H9 (cell line): ENCODE data around the gene NEDD4L. TPM values are rescaled to one million over a fixed set of nuclear protein-coding genes. Genes with fewer than 3 reads are reported as not detected.
A peak's percentile ranks its signal among the peaks of the same experiment; 100 is the strongest.

Source experiments
- DNase-seq: peaks from one replicate; pipeline ENCODE4 v3.0.0-alpha.2; 2017
- H2AFZ ChIP-seq: one replicate; pipeline ENCODE4 v1.6.1; 2013; ENCODE audit warnings: mild to moderate bottlenecking, low read length, control low read depth, moderate library complexity
- H2AK5ac ChIP-seq: 2 replicates; pipeline ENCODE4 v1.6.1; 2013; ENCODE audit warnings: low read length, control low read depth, mixed read lengths; ENCODE audit not compliant: insufficient read length
- H2BK120ac ChIP-seq: one replicate; pipeline ENCODE4 v1.6.1; 2013; ENCODE audit warnings: low read depth, mild to moderate bottlenecking, low read length, control low read depth, inconsistent platforms; ENCODE audit not compliant: poor library complexity, severe bottlenecking
- H2BK12ac ChIP-seq: 2 replicates; pipeline ENCODE4 v1.6.1; 2013; ENCODE audit warnings: low read length, control low read depth, mixed read lengths, low read depth; ENCODE audit not compliant: insufficient read length
- H2BK15ac ChIP-seq: 2 replicates; pipeline ENCODE4 v1.6.1; 2013; ENCODE audit warnings: low read depth, low read length, control low read depth
- H2BK20ac ChIP-seq: one replicate; pipeline ENCODE4 v1.6.1; 2013; ENCODE audit warnings: low read depth, mild to moderate bottlenecking, low read length, control low read depth, inconsistent platforms; ENCODE audit not compliant: poor library complexity, severe bottlenecking
- H2BK5ac ChIP-seq: 2 replicates; pipeline ENCODE4 v1.6.1; 2013; ENCODE audit warnings: low read length, control low read depth, mixed read lengths; ENCODE audit not compliant: insufficient read length
- H3K14ac ChIP-seq: 2 replicates; pipeline ENCODE4 v1.6.1; 2013; ENCODE audit warnings: low read length, control low read depth; ENCODE audit not compliant: insufficient read depth
- H3K18ac ChIP-seq: 2 replicates; pipeline ENCODE4 v1.6.1; 2013; ENCODE audit warnings: low read depth, mild to moderate bottlenecking, mixed read lengths, low read length, control low read depth; ENCODE audit not compliant: insufficient read length
- H3K23ac ChIP-seq: 2 replicates; pipeline ENCODE4 v1.6.1; 2013; ENCODE audit warnings: low read length, control low read depth, mixed read lengths, low read depth; ENCODE audit not compliant: insufficient read length
- H3K23me2 ChIP-seq: 2 replicates; pipeline ENCODE4 v1.6.1; 2013; ENCODE audit warnings: low read depth, mild to moderate bottlenecking, mixed read lengths, low read length, control low read depth; ENCODE audit not compliant: insufficient read length, poor library complexity, severe bottlenecking
- H3K27ac ChIP-seq: 2 replicates; pipeline ENCODE4 v1.5.1; 2013; ENCODE audit warnings: low read length, control low read depth, mixed read lengths, low read depth; ENCODE audit not compliant: insufficient read length
- H3K27me3 ChIP-seq: 2 replicates; pipeline ENCODE4 v1.6.1; 2013; ENCODE audit warnings: low read length, control low read depth, inconsistent platforms; ENCODE audit not compliant: insufficient read depth
- H3K4ac ChIP-seq: 2 replicates; pipeline ENCODE4 v1.6.1; 2013; ENCODE audit warnings: low read depth, mild to moderate bottlenecking, control low read depth, inconsistent platforms, low read length, moderate library complexity
- H3K4me1 ChIP-seq: 2 replicates; pipeline ENCODE4 v1.6.1; 2013; ENCODE audit warnings: low read length, control low read depth, inconsistent platforms; ENCODE audit not compliant: insufficient read depth
- H3K4me2 ChIP-seq: 2 replicates; pipeline ENCODE4 v1.6.1; 2013; ENCODE audit warnings: low read length, control low read depth, mixed read lengths; ENCODE audit not compliant: insufficient read length, insufficient read depth
- H3K56ac ChIP-seq: 2 replicates; pipeline ENCODE4 v1.6.1; 2013; ENCODE audit warnings: low read depth, mild to moderate bottlenecking, mixed read lengths, low read length, control low read depth; ENCODE audit not compliant: insufficient read length
- H3K79me1 ChIP-seq: 2 replicates; pipeline ENCODE4 v1.6.1; 2013; ENCODE audit warnings: low read depth, mild to moderate bottlenecking, moderate library complexity, low read length, control low read depth, inconsistent platforms; ENCODE audit not compliant: insufficient read depth, poor library complexity, severe bottlenecking
- H3K79me2 ChIP-seq: 2 replicates; pipeline ENCODE4 v1.6.1; 2013; ENCODE audit warnings: low read length, control low read depth, inconsistent platforms; ENCODE audit not compliant: insufficient read depth
- H3K9ac ChIP-seq: 2 replicates; pipeline ENCODE4 v1.6.1; 2013; ENCODE audit warnings: low read length, control low read depth, mixed read lengths; ENCODE audit not compliant: insufficient read length; ENCODE audit errors: extremely low read depth
- H3K9me3 ChIP-seq: one replicate; pipeline ENCODE4 v1.6.1; 2013; ENCODE audit warnings: low read depth, low read length, inconsistent platforms; ENCODE audit not compliant: control insufficient read depth
- H3T11ph ChIP-seq: one replicate; pipeline ENCODE4 v1.6.1; 2013; ENCODE audit warnings: mild to moderate bottlenecking, low read length, control low read depth, inconsistent platforms
- H4K20me1 ChIP-seq: one replicate; pipeline ENCODE4 v1.6.1; 2013; ENCODE audit not compliant: control insufficient read depth, insufficient read length, insufficient read depth
- H4K5ac ChIP-seq: 2 replicates; pipeline ENCODE4 v1.6.1; 2013; ENCODE audit warnings: low read depth, mild to moderate bottlenecking, mixed read lengths, low read length, control low read depth; ENCODE audit not compliant: insufficient read length
- H4K8ac ChIP-seq: replicated peaks from 2 replicates; pipeline ENCODE4 v1.6.1; 2013; ENCODE audit warnings: low read length, control low read depth, mixed read lengths, low read depth; ENCODE audit not compliant: insufficient read length
- H4K91ac ChIP-seq: 2 replicates; pipeline ENCODE4 v1.6.1; 2013; ENCODE audit warnings: low read depth, mild to moderate bottlenecking, moderate library complexity, mixed read lengths, low read length, control low read depth; ENCODE audit not compliant: insufficient read length
- H3K27ac Mint-ChIP-seq, 3 experiments: 2 replicates in 2 of 3; 3 replicates in 1 of 3; pipeline ENCODE4 v1.8.0; 2020 to 2021; ENCODE audit warnings: mixed read lengths in 3 of 3, mild to moderate bottlenecking in 1 of 3, moderate library complexity in 1 of 3
- H3K27me3 Mint-ChIP-seq: 2 replicates; pipeline ENCODE4 v1.8.0; 2021; ENCODE audit warnings: low read depth, mild to moderate bottlenecking, moderate library complexity, mixed read lengths
- H3K36me3 Mint-ChIP-seq, 3 experiments: 2 replicates in 2 of 3; 3 replicates in 1 of 3; pipeline ENCODE4 v1.8.0; 2020 to 2021; ENCODE audit warnings: low read depth in 3 of 3, mixed read lengths in 3 of 3; ENCODE audit not compliant: insufficient read depth in 1 of 3
- H3K4me1 Mint-ChIP-seq, 2 experiments: 2 replicates each; pipeline ENCODE4 v1.8.0; 2020; ENCODE audit warnings: mixed read lengths in 2 of 2
- H3K4me3 Mint-ChIP-seq, 2 experiments: 2 replicates in 1 of 2; 3 replicates in 1 of 2; pipeline ENCODE4 v1.8.0; 2020 to 2021; ENCODE audit warnings: mild to moderate bottlenecking in 2 of 2, mixed read lengths in 2 of 2, moderate library complexity in 1 of 2
- H3K9me3 Mint-ChIP-seq, 2 experiments: 2 replicates in 1 of 2; 3 replicates in 1 of 2; pipeline ENCODE4 v1.8.0; 2020; ENCODE audit warnings: mild to moderate bottlenecking in 2 of 2, mixed read lengths in 2 of 2, moderate library complexity in 1 of 2
- total RNA-seq: library from RNA; stranded (reverse); gene quantifications from 2 replicates; pipeline ENCODE4 v1.2.1, GENCODE V29; 2021
- TF ChIP-seq, protein P1 (sequence below): fragments of 200-600 bp; sonication (generic); conservative IDR thresholded peaks from 3 replicates; pipeline ENCODE4 v1.8.0; 2021; ENCODE audit warnings: antibody characterized with exemption, mild to moderate bottlenecking

Gene NEDD4L
- total RNA-seq, 1 experiment from 2014 or later, result 76.3 TPM

DNA sequence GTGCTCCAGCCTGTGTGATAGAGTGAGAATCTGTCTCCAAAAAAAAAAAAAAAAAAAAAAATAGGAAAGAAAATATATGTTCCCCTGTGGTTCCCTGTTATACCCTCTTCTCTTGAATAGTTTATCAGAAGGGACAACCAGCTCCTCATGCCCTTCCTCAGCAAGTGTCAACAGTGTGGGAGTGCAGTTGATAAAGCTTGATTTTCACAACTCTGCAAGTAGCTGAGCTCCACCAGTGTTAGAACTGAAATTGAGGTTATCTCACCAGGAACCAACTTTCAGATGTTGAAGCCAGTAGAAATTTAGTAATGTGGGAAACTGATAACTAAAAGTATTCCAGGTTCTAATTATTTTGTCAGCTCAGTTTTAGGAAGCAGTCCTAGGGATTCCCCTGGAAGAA is 25.1 kb downstream of the NEDD4L start:
- no peak overlapping the region for H3K4ac ChIP-seq
- peaks cover 8% of the 10 kb centered on the region for H3K79me1 ChIP-seq
- no peak overlapping the region for H2BK120ac ChIP-seq
- H3K14ac ChIP-seq, result no peak overlapping the region
- peaks cover 3% of the 10 kb centered on the region; the same call in 1 of the 2 replicates for H3K79me2 ChIP-seq
- H2AK5ac ChIP-seq, result no peak overlapping the region
- no peak overlapping the region for H3K4me2 ChIP-seq
- Mint-ChIP-seq H3K27ac (peak overlapping the region in 2 of 3 experiments; percentile 39 to 57; a peak in 1 of 7 replicates), H3K4me1 (peaks cover 29 to 31% of the 10 kb centered on the region in 2 experiments), H3K4me3 (no peak overlapping the region), H3K36me3 (peaks cover 0 to 12% (median 0%) of the 10 kb centered on the region in 3 experiments; a peak in 2 of 7 replicates), H3K9me3 (peaks cover 0 to 2% of the 10 kb centered on the region in 2 experiments; a peak in 1 of 5 replicates), H3K27me3 (no peaks in the 10 kb centered on the region; the same call in 1 of the 2 replicates)
- no peak overlapping the region for H4K5ac ChIP-seq
- H2AFZ ChIP-seq, result no peak overlapping the region
- H3K27me3 ChIP-seq, result no peaks in the 10 kb centered on the region
- H2BK15ac ChIP-seq, result no peak overlapping the region
- H2BK12ac ChIP-seq, result no peak overlapping the region
- no peaks in the 10 kb centered on the region for H3K9me3 ChIP-seq
- peaks cover 7% of the 10 kb centered on the region; the same call in 1 of the 2 replicates for H3K4me1 ChIP-seq
- H4K8ac ChIP-seq, result no peak overlapping the region
- H3K27ac ChIP-seq, result no peak overlapping the region
- no peak overlapping the region for H2BK20ac ChIP-seq
- no peak overlapping the region for H3T11ph ChIP-seq
- H3K56ac ChIP-seq, result no peak overlapping the region
- no peaks in the 10 kb centered on the region for H3K23me2 ChIP-seq
- no peak overlapping the region for H3K9ac ChIP-seq
- H3K18ac ChIP-seq, result no peak overlapping the region
- no peak overlapping the region for H2BK5ac ChIP-seq
- no peak overlapping the region for H3K23ac ChIP-seq
- TF ChIP-seq, protein P1, sequence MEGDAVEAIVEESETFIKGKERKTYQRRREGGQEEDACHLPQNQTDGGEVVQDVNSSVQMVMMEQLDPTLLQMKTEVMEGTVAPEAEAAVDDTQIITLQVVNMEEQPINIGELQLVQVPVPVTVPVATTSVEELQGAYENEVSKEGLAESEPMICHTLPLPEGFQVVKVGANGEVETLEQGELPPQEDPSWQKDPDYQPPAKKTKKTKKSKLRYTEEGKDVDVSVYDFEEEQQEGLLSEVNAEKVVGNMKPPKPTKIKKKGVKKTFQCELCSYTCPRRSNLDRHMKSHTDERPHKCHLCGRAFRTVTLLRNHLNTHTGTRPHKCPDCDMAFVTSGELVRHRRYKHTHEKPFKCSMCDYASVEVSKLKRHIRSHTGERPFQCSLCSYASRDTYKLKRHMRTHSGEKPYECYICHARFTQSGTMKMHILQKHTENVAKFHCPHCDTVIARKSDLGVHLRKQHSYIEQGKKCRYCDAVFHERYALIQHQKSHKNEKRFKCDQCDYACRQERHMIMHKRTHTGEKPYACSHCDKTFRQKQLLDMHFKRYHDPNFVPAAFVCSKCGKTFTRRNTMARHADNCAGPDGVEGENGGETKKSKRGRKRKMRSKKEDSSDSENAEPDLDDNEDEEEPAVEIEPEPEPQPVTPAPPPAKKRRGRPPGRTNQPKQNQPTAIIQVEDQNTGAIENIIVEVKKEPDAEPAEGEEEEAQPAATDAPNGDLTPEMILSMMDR, result no peak
- H4K20me1 ChIP-seq, result no peaks in the 10 kb centered on the region
- no peak overlapping the region for H4K91ac ChIP-seq
- DNase-seq, result no peak
